ENCODE data around the gene TRPM2.

The TRPM2 gene

GRCh38 chr21:44460441-44460755 lies 107.0 kb downstream of the TRPM2 start:
- no peak for DNase-seq (ENCODE audit: low read depth)
- H3K4me3 ChIP-seq (ENCODE audit: control insufficient read depth, low read depth, low read length): no peak overlapping the region
- TF ChIP-seq, protein P1, sequence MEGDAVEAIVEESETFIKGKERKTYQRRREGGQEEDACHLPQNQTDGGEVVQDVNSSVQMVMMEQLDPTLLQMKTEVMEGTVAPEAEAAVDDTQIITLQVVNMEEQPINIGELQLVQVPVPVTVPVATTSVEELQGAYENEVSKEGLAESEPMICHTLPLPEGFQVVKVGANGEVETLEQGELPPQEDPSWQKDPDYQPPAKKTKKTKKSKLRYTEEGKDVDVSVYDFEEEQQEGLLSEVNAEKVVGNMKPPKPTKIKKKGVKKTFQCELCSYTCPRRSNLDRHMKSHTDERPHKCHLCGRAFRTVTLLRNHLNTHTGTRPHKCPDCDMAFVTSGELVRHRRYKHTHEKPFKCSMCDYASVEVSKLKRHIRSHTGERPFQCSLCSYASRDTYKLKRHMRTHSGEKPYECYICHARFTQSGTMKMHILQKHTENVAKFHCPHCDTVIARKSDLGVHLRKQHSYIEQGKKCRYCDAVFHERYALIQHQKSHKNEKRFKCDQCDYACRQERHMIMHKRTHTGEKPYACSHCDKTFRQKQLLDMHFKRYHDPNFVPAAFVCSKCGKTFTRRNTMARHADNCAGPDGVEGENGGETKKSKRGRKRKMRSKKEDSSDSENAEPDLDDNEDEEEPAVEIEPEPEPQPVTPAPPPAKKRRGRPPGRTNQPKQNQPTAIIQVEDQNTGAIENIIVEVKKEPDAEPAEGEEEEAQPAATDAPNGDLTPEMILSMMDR (IDR thresholded peaks at IDR 0.05; ENCODE audit: control insufficient read depth, insufficient read depth, low read depth, low read length, missing control alignments): no peak

- TF ChIP-seq, protein P1 (IDR thresholded peaks at IDR 0.05; ENCODE audit: control insufficient read depth, insufficient read depth, low read depth, low read length, missing control alignments): no peak
- DNase-seq (ENCODE audit: low read depth): no peak
- no peak overlapping the region for H3K4me3 ChIP-seq (ENCODE audit: control insufficient read depth, low read depth, low read length)
Observed at GRCh38 chr21:44461005-44461404, 107.6 kb downstream of the TRPM2 start.

DNA sequence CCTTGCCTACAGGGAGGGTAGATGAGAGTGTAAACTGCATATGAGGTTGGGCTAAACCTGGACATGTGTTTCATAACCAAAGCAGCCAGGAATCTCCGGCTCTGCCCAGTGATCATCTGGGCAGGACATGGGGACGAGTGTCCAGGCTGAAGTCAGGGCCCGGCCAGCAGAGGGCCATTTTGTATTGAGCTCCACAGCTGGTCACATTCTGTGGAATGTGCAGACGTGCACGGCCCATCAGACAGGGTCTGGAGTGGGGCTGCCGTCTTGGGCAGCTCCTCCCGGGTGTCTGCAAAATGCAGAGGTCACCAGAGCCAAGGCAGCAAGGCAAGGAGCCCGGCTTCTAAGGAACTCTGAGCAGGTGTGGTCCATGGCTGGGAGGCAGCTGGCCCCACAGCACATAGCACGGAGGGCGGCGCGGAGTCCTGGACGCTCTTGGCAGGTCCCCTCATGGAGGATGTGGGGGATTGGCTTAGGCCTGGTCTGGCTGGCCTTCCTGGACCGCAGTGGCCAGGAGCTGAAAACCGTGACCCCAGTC lies 108.1 kb downstream of the TRPM2 start:
- TF ChIP-seq, protein P1 (IDR thresholded peaks at IDR 0.05; ENCODE audit: control insufficient read depth, insufficient read depth, low read depth, low read length, missing control alignments): no peak
- H3K4me3 ChIP-seq (ENCODE audit: control insufficient read depth, low read depth, low read length): no peak overlapping the region
- DNase-seq (ENCODE audit: low read depth): no peak

DNA sequence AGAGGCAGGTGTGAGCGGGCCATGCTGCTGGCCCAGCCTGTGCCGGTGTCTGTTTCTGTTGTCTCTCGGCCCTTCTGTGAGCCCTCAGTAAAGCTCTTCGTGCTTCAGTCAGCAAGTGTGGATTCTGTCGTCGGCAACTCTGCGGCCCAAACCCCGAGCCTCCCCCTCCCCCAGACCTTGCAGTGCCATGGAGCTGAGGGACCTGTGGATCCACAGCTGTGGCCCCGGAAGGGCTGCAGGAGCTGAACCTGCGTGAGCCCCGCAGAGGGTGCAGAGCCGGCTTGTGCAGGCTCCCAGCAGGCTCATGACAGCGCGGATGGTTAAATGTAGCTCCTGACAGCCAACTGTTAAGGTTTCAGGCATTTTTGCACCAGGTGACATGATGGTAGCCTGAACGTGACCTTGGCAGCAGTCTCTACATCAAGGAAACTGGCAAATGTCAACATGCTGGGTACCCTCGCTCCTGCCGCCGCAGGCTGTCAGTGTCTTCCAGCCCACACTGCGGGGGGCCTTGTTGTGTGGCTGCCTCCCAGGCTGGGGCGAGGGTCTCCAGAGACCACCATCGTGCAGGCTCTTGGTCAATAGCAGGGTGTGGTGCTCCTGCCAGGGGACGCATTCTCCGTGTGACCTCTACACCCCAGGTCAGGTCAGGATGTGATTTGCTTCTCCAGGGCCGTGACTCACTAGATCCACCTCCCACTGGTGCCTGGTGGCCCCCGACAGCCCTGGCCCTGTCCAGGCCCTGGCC lies 108.8 kb downstream of the TRPM2 start:
- DNase-seq (ENCODE audit: low read depth): no peak
- TF ChIP-seq, protein P1 (IDR thresholded peaks at IDR 0.05; ENCODE audit: control insufficient read depth, insufficient read depth, low read depth, low read length, missing control alignments): no peak
- H3K4me3 ChIP-seq (ENCODE audit: control insufficient read depth, low read depth, low read length): no peak overlapping the region

DNA sequence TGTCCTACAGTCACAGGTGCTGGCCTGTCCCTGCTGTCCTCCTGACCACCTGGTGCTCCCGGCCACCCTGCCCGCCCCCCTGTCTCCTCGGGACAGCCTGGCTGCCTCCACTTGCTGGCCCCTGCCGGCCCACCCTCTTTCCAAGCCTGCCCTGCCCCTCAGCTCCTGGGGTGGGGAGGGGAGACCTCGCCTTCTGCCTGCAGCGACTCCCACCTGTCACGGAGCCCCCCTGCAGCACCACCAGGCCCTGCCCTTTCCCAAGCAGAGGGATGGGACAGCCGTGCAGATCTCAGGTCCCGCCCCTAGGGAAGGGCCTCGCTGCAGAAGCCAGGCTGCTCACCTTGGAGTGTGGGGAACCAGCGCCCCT lies 109.4 kb downstream of the TRPM2 start:
- no peak overlapping the region for H3K4me3 ChIP-seq (ENCODE audit: control insufficient read depth, low read depth, low read length)
- TF ChIP-seq, protein P1 (IDR thresholded peaks at IDR 0.05; ENCODE audit: control insufficient read depth, insufficient read depth, low read depth, low read length, missing control alignments): no peak
- DNase-seq (ENCODE audit: low read depth): no peak

DNA sequence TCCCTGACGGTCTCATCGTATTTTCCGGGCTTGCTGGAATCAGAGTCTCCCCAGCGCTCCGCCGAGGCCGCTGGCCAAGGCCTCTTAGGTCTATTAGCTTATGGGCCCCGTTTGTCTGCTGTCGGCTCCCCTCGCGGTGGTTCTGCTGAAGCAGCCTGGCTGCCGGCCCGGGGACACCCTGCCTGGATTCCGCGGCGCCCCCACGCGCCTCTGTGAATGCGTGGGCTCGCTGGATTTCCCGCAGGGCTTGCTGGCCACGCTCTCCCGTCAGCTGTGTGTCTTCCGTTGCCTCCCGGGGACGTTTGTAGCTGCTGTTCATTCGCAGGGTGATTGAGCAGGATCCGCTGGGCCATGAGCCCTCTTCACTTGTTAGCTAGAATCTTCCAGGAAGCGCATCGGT lies 110.3 kb downstream of the TRPM2 start:
- TF ChIP-seq, protein P1 (IDR thresholded peaks at IDR 0.05; ENCODE audit: control insufficient read depth, insufficient read depth, low read depth, low read length, missing control alignments): no peak
- DNase-seq (ENCODE audit: low read depth): no peak
- H3K4me3 ChIP-seq (ENCODE audit: control insufficient read depth, low read depth, low read length): no peak overlapping the region
